Neutrophil (primary cell): ENCODE data around the gene ABCD1.
"Not testable (repeated sequence)": the region's sequence is repeated elsewhere in the genome, so short reads cannot be mapped to it uniquely, and the experiment has no call there.

Experiments used
- H3K27ac ChIP-seq: fragments of 200-600 bp; sonication (generic); 2 replicates; pipeline ENCODE4 v1.5.1; 2016; ENCODE audit warnings: mild to moderate bottlenecking, moderate library complexity
- H3K27me3 ChIP-seq: fragments of 200-600 bp; sonication (generic); 2 replicates; pipeline ENCODE4 v1.6.0; 2016; ENCODE audit warnings: mild to moderate bottlenecking
- H3K36me3 ChIP-seq: fragments of 200-600 bp; sonication (generic); 2 replicates; pipeline ENCODE4 v1.5.1; 2017
- H3K4me1 ChIP-seq, 2 experiments: fragments of 200-600 bp in 1 of 2; sonication (generic) in 1 of 2; 1 replicate in 1 of 2; 2 replicates in 1 of 2; pipeline versions ENCODE4 v1.5.1 to v1.6.1; 2013 to 2016; ENCODE audit warnings: low read depth in 1 of 2, low read length in 1 of 2, mild to moderate bottlenecking in 1 of 2, moderate library complexity in 1 of 2; ENCODE audit not compliant: control insufficient read depth in 1 of 2, insufficient read depth in 1 of 2
- H3K4me3 ChIP-seq, 2 experiments: fragments of 200-600 bp in 1 of 2; sonication (generic) in 1 of 2; 1 replicate in 1 of 2; 2 replicates in 1 of 2; pipeline ENCODE4 v1.5.1; 2013 to 2016; ENCODE audit warnings: low read depth in 1 of 2, low read length in 1 of 2, mild to moderate bottlenecking in 1 of 2, moderate library complexity in 1 of 2
- H3K9me3 ChIP-seq: fragments of 200-600 bp; sonication (generic); 2 replicates; pipeline ENCODE4 v1.5.1; 2016
- CTCF ChIP-seq: fragments of 200-600 bp; sonication (generic); IDR thresholded peaks from 2 replicates; pipeline ENCODE4 v1.5.1; 2016; ENCODE audit warnings: antibody characterized with exemption

ABCD1 gene

GRCh38 chrX:153746359-153746758 lies 21.7 kb downstream of the ABCD1 start:
- no peak overlapping the region for H3K27ac ChIP-seq
- peaks cover 25% of the 10 kb centered on the region for H3K36me3 ChIP-seq
- H3K9me3 ChIP-seq = no peaks in the 10 kb centered on the region
- no peak for TF ChIP-seq CTCF
- H3K4me3 ChIP-seq = no peak overlapping the region
- H3K27me3 ChIP-seq = peaks cover 24% of the 10 kb centered on the region
- no peaks in the 10 kb centered on the region for H3K4me1 ChIP-seq

- not testable (repeated sequence) for H3K4me1 ChIP-seq, H3K9me3 ChIP-seq, H3K27ac ChIP-seq, H3K4me3 ChIP-seq
- Histone ChIP-seq H3K27me3 (peaks cover 24% of the 10 kb centered on the region), H3K36me3 (peaks cover 18% of the 10 kb centered on the region)
Observed at GRCh38 chrX:153746991-153747390, 22.3 kb downstream of the ABCD1 start.

GRCh38 chrX:153749017-153749416 lies 24.4 kb downstream of the ABCD1 start:
- not testable (repeated sequence) for H3K4me1 ChIP-seq, H3K36me3 ChIP-seq, H3K27ac ChIP-seq, H3K9me3 ChIP-seq, H3K4me3 ChIP-seq
- H3K27me3 ChIP-seq = peaks cover 22% of the 10 kb centered on the region

- TF ChIP-seq CTCF = no peak
- Histone ChIP-seq H3K4me3 (no peak overlapping the region), H3K36me3 (no peaks in the 10 kb centered on the region), H3K27ac (no peak overlapping the region), H3K27me3 (peaks cover 10% of the 10 kb centered on the region), H3K4me1 (no peaks in the 10 kb centered on the region), H3K9me3 (no peaks in the 10 kb centered on the region)
Observed at GRCh38 chrX:153750127-153750774, 25.6 kb downstream of the ABCD1 start.

GRCh38 chrX:153755136-153755535 lies 30.5 kb downstream of the ABCD1 start:
- no peaks in the 10 kb centered on the region for H3K9me3 ChIP-seq
- no peaks in the 10 kb centered on the region for H3K27me3 ChIP-seq
- H3K4me3 ChIP-seq = no peak overlapping the region
- no peaks in the 10 kb centered on the region for H3K36me3 ChIP-seq
- no peaks in the 10 kb centered on the region for H3K4me1 ChIP-seq
- no peak overlapping the region for H3K27ac ChIP-seq
- TF ChIP-seq CTCF = no peak

GRCh38 chrX:153761863-153762262 lies 37.2 kb downstream of the ABCD1 start:
- no peak for TF ChIP-seq CTCF
- Histone ChIP-seq H3K36me3 (no peaks in the 10 kb centered on the region), H3K27me3 (peaks cover 24% of the 10 kb centered on the region), H3K9me3 (no peaks in the 10 kb centered on the region), H3K27ac (no peak overlapping the region), H3K4me3 (no peak overlapping the region), H3K4me1 (no peaks in the 10 kb centered on the region)
